Renal pelvis (tissue), 12 donors: ENCODE results near the gene DCAF12L2. TPM values are rescaled to one million over a fixed set of nuclear protein-coding genes. Genes with fewer than 3 reads are reported as not detected.
A peak's percentile ranks its signal among the peaks of the same experiment; 100 is the strongest.
"Not testable (repeated sequence)": the region's sequence is repeated elsewhere in the genome, so short reads cannot be mapped to it uniquely, and the experiment has no call there.

Experiments
- DNase-seq: peaks from one replicate; pipeline ENCODE4 v3.0.0-alpha.2; 2013
- long read RNA-seq, 16 experiments: transcript quantifications; one replicate each; lab custom pipeline, GENCODE V29; 2026
- polyA plus RNA-seq, 3 donors: library from polyadenylated mRNA; unstranded; fragments of 120-200 nt; gene quantifications; one replicate each; pipeline ENCODE4 v1.2.1, GENCODE V29; 2013; ENCODE audit not compliant: insufficient read length in 3 of 3

The DCAF12L2 gene
- 1 to 10 TPM; 1.7 to 2.4 (median 2.0) TPM for polyA plus RNA-seq
- long read RNA-seq, donor 1, partial matches to known transcripts, result 0 of 1 reads
- long read RNA-seq, donor 1, other reads (novel, unspliced or antisense), result 0 of 1 reads
- long read RNA-seq, donor 2, partial matches to known transcripts, result 0 of 1 reads
- long read RNA-seq, donor 2, other reads (novel, unspliced or antisense), result 0 of 1 reads
- long read RNA-seq, donor 3, partial matches to known transcripts, result 0 of 2 reads
- long read RNA-seq, donor 3, other reads (novel, unspliced or antisense), result 0 of 2 reads
- long read RNA-seq, donor 4, partial matches to known transcripts, result 0 of 1 reads
- long read RNA-seq, donor 4, other reads (novel, unspliced or antisense), result 0 of 1 reads
- long read RNA-seq, donor 5, partial matches to known transcripts, result 0 of 2 reads
- long read RNA-seq, donor 5, other reads (novel, unspliced or antisense), result 0 of 2 reads
- long read RNA-seq, donor 6, result 0 reads
- long read RNA-seq, donor 7, partial matches to known transcripts, result 0 of 1 reads
- long read RNA-seq, donor 7, other reads (novel, unspliced or antisense), result 0 of 1 reads
- long read RNA-seq, donor 8, partial matches to known transcripts, result 0 of 2 reads
- long read RNA-seq, donor 8, other reads (novel, unspliced or antisense), result 0 of 2 reads
- long read RNA-seq, donor 9, partial matches to known transcripts, result 0 of 2 reads
- long read RNA-seq, donor 9, other reads (novel, unspliced or antisense), result 0 of 2 reads
- long read RNA-seq, donor 10, partial matches to known transcripts, result 0 of 4 reads
- long read RNA-seq, donor 10, other reads (novel, unspliced or antisense), result 0 of 4 reads
- long read RNA-seq, donor 11, partial matches to known transcripts, result 0 of 1 reads
- long read RNA-seq, donor 11, other reads (novel, unspliced or antisense), result 0 of 1 reads
- long read RNA-seq, donor 12, partial matches to known transcripts, result 0 of 1 reads
- long read RNA-seq, donor 12, other reads (novel, unspliced or antisense), result 0 of 1 reads
- long read RNA-seq, donor 13, transcript DCAF12L2-201 (1 exons, 2,599 nt), result major isoform, 5 of 5 reads
- long read RNA-seq, donor 13, partial matches to known transcripts, result 0 of 5 reads
- long read RNA-seq, donor 13, other reads (novel, unspliced or antisense), result 0 of 5 reads
- long read RNA-seq, donor 14, transcript DCAF12L2-201 (1 exons, 2,599 nt), result major isoform, 5 of 5 reads
- long read RNA-seq, donor 14, partial matches to known transcripts, result 0 of 5 reads
- long read RNA-seq, donor 14, other reads (novel, unspliced or antisense), result 0 of 5 reads
- long read RNA-seq, donor 15, result 0 reads
- long read RNA-seq, donor 16, partial matches to known transcripts, result 0 of 3 reads
- long read RNA-seq, donor 16, other reads (novel, unspliced or antisense), result 0 of 3 reads

DNA sequence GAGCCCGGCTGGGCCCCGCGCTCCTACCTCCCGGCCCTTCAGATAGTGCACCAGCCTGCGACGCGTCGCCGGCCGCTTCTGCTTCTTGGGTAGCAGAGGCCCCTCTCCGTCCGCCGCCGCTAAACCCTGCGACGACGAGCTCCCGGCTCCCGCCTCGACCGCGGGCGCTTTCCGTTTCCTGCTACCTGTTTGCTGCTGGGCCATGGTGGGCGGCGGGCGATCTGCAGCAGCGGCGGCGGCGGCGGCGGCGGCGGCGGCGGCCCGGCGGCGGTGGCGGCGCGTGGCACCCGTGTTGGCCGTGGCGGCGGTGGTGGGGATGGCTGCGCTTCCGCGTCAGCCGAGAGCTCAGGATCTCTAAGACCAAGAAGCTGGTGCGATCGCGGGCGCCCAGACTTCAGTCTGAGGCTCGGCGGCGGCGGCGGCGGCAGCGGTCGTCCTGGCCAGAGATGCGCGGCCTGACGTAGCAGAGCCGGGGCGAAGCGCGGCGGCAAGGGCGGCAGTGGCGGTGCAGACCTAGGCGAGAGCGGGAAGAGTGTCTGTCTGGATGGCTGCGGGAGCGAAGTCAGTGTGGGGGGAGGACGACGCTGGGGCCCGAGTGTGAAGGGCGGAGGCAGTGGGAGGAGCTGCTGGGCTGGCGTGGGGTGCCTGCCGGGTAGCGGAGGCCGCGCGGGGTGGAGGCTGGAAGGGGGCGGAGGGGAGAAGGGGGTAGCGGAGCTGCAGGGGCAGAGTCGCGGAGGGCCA, at the start of gene DCAF12L2:
TSS of gene DCAF12L2 (minus strand) at position 569 of the 741 bp plus-strand sequence. CDS start at position 204, 365 bp downstream.
- DNase-seq, result no peak

DNA sequence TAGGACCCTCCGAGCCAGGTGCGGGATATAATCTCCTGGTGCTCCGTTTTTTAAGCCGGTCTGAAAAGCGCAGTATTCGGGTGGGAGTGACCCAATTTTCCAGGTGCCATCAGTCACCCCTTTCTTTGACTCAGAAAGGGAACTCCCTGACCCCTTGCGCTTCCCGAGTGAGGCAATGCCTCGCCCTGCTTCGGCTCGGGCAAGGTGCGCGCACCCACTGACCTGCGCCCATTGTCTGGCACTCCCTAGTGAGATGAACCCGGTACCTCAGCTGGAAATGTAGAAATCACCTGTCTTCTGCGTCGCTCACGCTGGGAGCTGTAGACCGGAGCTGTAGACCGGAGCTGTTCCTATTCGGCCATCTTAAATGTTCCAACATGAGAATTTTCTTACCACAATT, 24.8 kb upstream of the DCAF12L2 start:
- DNase-seq, result not testable (repeated sequence)

DNA sequence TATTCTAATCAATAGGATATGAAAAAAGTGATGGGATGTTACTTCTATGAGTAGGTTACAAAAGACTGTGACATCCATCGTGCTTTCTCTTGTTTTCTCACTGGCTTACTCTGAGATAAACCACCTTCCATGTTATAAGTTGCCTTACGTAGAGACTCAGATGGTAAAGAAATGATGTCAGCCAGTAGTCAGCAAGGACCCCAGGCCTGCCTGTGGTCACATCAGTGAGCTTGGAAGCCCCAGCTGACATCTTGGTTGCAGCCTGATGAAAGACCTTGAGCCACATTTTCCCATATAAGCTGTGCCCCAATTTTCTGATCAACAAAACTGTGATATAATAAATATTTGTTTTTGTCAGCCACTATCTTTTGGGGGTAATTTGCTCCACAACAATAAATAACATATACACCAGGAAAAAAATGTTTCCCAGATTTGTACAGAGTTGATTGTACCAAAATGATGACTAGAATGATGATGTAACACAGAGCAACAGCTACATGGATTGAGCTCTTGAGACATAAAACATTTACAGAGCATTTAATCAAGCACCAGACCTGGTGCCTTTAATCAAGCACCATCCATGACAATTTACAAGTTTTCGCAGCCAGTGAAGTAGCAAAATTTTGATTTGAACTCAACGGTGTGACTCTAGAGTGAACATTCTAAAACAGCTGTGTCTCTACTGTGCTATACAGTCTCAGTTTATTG, 11.2 kb upstream of the DCAF12L2 start:
- DNase-seq, result no peak

DNA sequence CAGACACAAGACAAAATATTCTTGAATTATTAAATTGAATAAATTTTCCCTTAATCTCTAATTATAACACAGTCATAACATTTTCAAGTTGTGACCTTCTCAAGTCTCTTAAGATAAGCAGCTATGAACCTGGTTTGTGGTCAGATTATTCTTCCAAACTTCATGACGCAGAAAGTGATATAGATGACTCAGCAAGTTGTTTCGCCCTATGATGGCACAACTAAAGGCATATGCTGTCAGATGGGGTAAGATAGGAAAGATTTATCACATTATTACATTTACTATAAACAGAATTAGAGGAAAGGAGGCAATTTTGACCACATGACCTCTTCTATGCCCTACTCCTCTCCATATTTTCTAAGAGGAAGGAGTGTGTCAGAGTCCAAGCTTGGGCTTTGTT, 4.6 kb upstream of the DCAF12L2 start:
- DNase-seq, result no peak

DNA sequence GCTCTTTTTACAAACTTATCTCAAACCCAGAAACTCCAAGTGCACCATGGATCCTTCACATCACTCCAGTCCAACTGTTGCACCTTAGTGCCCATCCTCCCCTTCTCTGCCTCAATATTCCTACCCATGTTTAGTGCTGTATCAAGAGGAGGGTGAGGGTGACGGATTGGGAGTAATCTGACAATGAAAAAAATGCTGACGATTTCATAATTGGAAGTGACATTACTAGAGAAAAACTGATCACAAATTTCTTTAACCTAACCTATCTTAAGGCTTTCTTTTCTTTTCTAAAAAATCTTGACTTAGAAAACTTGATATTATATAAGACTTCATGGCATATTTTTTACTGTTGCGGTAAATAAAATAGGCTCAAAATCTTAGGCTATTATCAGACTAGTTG, 1.5 kb upstream of the DCAF12L2 start:
- no peak for DNase-seq

DNA sequence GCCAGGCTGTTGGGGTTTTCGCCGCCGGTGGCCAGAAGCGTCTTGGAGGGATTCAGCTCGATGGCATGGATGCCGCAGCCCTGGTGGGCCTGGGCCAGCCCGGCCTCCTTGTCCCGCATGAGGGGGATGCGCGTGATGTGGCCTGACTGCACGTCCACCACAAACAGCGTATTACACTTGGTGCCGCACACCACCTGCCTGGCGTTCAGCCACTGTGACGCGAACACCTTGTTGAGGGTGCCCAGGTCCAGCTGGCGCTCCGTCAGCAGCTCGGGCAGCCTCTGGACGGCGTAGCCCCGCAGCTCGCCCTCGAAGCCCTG, 728 bp downstream of the DCAF12L2 start:
- DNase-seq, result no peak

DNA sequence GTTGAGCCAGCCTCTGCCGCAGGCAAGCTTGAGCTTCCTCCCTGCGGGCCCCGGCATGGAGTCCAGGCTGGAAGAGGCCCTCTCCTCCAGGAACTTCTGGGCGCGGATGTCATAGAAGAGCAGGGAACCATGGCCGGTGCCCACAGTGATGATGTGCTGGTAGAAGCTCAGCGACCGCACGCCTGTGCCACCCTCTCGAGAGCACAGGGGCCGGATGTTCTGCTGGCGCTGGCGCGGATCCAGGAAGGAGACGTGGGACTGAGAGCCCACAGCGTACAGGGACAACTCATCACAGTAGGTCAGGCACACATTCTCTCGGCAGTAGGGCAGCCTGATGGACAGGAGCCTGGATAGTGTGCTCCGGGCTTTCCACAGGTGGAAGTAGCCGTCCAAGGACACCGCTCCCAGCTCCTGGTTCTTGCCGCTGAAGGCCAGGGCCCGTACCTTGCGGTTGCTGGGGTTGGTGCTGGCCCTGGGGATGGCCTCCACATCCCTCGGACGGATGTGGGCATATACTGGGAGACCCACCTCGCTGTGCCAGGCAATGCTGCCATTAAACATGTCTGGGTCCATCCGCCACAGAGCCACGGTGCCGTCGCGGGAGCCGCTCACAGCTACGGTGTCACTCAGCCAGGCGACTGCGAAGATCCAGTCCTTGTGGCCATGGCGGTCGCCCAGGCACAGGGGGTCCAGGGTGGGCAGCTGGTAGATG, 1.2 kb downstream of the DCAF12L2 start:
- DNase-seq, result no peak

DNA sequence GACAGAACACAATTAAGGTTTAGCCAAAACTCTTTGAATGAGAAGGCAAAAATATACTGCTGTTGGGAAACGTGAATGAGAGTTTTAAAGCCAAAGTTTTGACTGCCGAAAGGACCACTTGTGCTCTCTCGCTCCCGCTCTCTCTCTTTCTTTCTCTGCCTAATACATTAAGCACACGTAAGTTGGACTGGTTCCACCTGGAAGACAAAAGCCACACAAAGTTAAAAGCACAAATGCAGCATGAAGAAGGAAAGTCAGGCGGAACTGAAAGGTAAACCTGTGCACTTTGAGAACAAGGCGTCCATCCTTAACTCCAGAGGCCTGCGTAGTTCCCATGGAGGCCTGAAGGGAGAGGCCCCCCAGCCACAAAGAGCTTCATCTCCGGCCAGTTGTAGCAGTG, 1.9 kb downstream of the DCAF12L2 start:
- no peak for DNase-seq

DNA sequence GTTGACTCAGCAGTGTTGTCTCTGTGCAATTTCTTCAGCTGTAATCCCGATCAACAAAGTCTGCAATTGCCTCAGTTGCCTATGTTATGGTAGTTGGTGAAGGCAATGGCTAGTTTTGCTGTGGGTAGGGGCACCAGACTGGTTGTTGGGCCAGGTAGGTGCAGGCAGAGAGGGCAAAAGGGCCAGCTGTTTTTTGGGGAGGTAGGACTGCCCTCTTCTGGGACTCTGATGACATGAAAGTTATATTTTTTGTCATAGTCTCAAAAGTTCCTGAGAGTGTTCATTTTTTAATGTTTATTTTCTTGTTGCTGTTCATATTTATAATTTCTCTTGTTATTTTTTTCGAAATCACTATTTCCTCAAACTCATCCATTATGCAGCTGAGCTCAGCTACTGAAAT, 25.1 kb downstream of the DCAF12L2 start:
- DNase-seq, result no peak

DNA sequence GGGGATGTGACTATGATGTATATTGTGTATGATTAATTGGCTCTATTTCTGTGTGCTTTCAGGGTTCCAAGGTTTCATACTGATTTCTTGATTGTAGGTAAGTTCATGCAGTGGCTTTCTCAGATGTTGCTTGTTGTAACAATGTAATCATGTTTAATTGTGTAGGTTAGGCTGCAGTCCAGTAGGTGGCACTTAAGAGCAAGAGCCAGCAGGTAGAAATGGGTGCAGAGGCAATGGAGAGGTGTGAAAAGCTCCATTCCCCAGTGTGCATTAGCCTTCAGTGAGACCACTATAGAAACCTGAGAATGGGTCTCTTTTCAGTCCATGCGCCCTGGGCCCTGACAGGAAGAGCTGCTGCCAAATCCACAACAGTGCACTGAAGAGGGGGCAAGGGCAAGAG, 28.2 kb downstream of the DCAF12L2 start:
- DNase-seq, result no peak

DNA sequence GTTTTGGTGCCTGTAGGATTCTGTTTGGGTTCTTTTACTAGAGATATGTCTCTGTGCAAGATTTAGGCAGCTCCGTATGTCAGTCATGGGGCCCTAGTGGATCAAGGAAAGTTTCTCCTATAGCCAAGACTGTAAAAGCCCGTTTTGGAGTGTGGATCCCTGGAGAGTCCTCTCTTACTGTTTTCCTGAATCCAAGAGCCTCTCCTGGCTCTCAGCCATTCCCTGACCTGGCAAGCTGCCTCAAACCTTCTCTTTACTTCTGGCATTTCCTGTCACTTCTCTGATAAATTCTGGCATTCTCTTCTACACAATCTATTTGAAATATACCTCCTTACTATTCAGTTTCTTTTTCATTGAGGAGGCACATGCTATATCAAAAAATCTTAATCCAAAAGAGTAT, 41.4 kb downstream of the DCAF12L2 start:
- peak; percentile 8 for DNase-seq
